Inflammatory macrophage treated with lipopolysaccharide for 1 hour (primary cell): Measurements from ENCODE around the gene RAB3GAP1.

Source experiments
- DNase-seq, 2 donors: peaks; one replicate each; pipeline ENCODE4 v3.0.0-alpha.2; 2020 to 2022

The RAB3GAP1 gene

GRCh38 chr2:135164431-135164830 lies 112.3 kb downstream of the RAB3GAP1 start:
- no peak for DNase-seq

DNA sequence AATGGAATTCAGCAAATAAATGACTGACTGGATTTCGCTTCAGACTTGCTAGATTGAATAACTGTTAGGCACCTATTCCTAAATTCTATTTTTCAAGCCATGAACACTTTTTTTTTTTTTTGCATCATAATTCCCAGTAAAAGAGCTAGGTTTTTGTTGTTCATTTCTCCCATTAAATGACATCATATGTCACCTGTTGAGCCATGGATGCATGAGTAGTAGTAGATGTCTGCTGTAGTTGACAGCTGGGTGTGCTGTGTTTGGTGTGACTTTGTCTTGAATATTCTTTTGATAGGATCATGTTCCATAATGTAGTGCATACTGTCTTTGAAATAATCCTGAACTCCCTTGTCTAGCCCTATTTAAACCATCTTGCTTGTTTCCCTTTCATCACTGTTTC lies 115.2 kb downstream of the RAB3GAP1 start:
- no peak for DNase-seq

DNA sequence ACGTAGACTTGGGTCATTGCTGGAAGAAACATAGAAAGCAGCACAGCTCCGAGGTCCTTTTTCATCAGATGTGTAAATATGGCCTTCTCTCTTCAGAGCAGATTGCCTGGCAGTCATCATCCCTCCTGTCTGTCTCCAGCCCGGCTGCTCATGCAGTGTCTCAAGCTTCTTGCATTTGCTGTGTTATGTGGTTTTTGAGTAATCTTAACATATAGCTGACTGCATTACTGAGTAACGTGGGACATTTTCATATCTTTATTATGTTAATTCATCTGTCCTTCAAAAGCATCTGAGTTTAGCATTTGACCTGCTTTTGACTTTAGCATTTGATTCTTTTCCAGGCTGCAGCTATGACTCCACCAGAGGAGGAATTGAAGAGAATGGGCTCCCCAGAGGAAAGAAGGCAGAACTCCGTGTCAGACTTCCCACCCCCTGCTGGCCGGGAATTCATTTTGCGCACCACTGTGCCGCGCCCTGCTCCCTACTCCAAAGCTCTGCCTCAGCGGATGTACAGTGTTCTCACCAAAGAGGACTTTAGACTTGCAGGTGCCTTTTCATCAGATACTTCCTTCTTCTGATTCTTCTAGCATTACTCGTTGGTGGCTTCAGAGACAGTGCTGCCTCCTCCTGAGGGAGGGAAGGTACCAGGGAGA lies 116.2 kb downstream of the RAB3GAP1 start:
- no peak for DNase-seq

- DNase-seq: no peak
Measured at GRCh38 chr2:135169900-135170753, 118.0 kb downstream of the RAB3GAP1 start.

DNA sequence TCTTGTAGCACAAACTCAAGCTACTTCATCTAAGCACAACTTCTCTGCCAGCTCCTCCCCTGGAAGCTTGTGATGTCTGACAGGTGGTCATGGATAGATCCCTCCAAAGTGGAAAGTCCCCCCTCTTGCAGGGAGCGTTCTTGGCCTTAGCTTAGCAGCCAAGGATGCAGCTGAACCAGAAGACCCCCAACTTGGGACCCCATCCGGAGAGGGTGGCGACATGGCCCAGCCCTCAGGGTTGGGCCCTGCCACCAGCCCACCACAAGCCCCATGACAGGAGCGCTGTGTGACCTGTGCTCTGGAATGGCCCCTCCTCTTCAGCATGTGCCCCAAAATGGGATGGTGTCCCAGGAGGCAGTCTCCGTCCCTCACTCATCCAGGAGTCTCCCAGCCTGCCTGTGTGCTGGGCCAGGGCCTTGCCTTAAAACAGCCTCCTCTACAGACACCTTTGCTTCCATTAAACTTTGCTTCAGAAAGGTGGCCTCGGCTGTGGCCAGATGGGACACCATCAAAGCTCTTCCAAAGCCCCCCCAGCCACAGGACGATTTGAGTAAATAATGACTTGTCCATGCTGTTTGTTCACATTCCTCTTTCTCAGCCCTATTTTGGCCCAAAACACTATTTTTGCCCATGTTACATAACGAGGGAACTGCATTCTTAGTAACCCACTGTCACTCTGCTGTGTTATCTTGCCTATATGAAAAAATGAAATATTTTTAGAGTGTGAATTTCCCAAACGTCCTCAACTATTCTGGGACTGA lies 122.1 kb downstream of the RAB3GAP1 start:
- DNase-seq: no peak

DNA sequence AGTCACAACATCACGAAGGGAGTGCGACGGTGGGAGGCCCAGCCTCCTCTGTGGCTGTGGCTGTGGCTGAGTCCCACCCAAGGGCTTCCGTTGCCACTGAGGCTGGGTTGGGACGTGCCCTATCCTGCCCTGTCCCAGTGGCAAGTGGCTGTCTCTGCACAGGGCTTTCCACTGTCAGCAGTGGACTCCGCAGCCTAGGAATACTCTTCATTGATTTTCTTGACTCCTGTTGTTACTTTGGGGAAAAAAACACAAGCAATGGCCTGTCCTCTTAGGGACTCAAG lies 122.7 kb downstream of the RAB3GAP1 start:
- no peak for DNase-seq

DNA sequence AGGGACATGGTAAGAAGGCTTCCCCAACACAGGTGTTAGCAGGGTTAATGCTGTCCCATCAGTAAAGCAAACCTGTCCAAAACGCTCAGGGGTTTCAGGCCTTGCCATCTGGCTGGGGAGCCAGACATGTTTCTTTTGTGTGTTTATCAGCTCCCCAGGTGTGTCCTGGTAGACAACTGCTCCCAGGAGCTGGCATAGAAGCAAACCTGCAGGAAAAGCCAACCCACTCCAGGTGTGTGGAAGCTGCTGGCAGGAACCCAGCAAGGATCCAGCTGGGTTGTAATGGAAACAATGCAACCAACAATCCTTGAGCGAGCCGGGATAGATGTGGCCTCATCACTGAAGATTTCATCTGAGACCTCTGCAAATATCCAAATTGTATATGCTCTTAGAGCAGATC lies 123.1 kb downstream of the RAB3GAP1 start:
- DNase-seq: no peak

DNA sequence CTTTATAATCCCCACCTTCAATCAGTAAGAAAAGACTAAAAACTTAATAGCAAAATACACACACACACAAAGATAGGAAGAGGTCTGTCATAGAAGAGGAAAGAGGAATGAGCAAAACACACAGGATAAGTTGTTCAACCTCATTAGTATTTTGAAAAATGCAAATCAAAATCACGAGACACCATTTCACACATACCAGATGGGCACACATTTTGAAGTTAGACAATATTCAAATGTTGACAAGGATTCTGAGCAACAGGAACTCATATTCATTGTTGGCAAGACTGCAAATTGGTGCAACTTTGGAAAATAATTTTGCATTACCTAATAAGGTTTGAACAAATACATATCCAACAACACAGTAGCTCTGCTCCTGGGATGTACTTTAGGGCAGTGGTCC lies 127.6 kb downstream of the RAB3GAP1 start:
- DNase-seq: no peak

- DNase-seq: no peak
Measured at GRCh38 chr2:135182190-135182589, 130.1 kb downstream of the RAB3GAP1 start.

- no peak for DNase-seq
Measured at GRCh38 chr2:135182601-135183000, 130.5 kb downstream of the RAB3GAP1 start.

GRCh38 chr2:135183822-135184221 lies 131.7 kb downstream of the RAB3GAP1 start:
- no peak for DNase-seq

DNA sequence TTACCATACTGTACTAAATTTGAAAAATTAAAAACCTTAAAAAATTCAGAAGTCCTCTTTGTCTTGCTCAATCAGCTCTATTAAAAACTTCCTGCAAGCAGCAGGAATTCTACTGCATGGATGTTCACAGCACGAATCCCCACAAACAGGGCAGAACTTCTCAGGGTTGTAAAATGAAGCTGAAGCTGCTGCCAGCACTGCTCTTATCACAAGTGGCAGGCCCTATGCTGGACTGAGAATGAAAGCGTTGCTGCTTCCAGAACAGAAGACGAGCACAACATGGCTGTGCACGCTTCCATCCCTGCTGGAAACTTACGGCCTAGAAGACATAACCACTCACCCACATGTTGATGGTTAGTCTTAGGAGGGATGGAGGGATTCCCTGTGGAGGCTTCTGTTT lies 134.0 kb downstream of the RAB3GAP1 start:
- no peak for DNase-seq

DNA sequence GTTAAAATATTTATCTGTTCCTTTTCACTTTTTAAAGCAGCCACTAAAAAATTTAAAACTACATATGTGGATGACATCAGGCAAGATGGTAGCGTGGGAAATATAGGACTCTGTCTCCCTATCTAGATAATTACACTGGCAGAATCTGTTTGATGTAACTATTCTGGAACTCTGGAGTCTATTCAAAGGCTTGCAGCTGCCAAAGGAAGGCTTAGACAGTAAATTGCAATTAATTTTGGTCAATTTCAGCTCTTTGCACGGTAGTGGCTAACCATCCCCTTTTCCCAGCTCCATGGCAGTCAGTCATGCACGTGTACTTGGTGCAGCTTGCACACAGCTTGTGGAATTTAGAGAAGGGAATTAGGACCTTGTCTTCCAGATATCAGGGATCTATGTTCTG lies 135.2 kb downstream of the RAB3GAP1 start:
- no peak for DNase-seq

DNA sequence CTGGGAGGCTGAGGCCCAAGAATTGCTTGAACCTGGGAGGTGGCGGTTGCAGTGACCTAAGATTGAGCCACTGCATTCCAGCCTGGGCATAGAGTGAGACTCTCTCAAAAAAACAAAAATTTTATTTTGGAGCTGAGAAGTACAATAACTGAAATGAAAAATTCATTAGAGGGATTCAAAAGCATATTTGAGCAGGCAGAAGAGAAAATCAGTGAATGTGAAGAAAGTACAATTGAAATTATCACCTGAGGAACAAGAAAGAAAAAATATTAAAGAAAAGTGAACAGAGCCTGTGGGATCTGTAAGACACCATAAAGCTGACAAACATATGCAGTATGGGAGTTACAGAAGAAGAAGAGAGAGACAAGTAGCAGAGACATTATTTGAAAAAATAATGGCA lies 137.1 kb downstream of the RAB3GAP1 start:
- no peak for DNase-seq

DNA sequence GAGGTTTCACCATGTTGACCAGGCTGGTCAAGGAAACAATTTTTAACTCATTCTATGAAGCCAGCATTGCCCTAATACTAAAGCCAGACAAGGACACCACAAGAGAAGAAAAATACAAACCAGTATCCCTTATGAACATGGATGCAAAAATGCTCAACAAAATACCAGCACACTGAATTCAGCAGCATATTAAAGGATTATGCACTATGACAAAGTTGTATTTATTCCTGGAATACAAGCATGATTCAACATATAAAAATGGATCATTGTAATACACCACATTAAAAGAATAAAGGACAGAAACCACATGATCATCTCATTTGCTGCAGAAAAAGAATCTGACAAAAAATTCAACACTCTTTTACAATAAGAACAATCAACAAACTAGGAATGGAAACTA lies 138.7 kb downstream of the RAB3GAP1 start:
- no peak for DNase-seq

GRCh38 chr2:135198481-135198880 lies 146.4 kb downstream of the RAB3GAP1 start:
- DNase-seq: no peak

DNA sequence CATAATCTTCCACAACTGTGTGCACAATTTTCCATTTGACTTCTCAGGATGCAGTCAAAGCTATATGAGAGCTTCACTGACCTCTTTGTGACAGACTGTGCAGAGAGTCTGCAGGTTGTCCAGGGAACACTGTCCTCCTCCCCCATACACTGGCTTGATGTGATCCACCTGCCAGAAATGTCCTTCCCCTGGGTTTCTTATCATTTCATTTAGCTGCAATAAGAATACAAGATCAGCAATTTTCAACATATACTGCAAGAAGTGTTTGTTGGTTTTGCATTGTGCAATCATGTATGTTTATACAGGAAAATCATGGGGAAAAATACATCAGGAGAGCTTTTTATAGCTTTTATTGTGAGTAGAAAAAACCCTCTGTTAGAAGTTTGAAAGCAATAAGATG lies 150.7 kb downstream of the RAB3GAP1 start:
- DNase-seq: no peak

DNA sequence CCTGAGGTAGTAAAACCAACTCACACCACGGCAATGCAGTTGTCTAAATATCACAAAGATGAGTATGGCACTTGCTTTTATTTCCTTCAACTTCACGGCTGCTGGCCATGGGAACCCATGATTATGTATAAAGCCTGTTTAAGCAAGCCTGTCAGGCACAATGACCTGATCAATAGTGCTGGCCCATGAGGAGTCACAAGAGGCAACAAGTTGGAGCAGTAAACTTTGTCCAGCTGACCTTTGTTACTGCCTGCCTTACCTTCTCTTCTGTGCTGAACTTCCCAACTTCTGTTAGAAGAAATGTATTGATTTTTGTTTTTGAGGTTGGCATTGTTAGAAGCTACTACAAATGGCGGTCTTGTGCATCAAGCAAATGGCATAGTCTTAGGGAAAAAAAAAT lies 151.9 kb downstream of the RAB3GAP1 start:
- no peak for DNase-seq

DNA sequence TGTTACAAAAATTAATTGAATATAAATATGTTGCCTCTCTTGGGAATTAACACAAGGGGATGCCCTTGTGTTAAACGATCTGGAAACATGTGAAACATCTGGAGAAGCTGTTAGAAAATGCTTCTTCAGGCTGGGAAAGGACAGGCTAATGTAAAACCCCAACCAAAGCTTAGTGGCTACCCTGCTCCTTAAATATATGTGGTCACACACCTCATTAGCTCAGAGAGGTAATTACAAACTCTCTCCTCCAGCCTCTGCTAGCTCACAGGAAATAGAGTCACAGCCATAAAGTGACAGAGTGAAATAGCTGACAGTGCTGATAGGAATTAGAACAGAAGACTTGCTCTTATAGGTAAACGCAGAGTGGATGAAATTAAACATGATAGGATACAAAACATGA lies 155.9 kb downstream of the RAB3GAP1 start:
- DNase-seq: no peak

GRCh38 chr2:135212757-135213156 lies 160.7 kb downstream of the RAB3GAP1 start:
- DNase-seq: no peak

DNA sequence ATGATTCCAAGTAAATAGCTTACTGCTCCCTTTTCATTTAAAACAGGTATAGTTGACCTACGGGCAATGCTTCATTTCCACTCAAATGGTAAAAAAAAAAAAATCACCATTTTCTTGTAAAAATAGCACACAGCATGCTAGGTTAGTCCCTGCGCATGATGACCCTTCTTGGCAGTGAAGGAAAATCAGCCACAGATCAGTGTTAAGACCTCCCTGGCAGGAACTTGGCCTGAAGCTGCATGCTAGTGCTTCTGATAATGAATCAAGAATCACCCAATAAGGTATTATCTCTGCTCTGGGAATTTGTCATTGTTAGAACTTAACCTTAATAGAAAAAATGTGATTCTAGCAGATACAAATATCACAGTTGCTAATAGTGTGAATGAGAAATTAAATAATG lies 166.3 kb downstream of the RAB3GAP1 start:
- DNase-seq: no peak

DNA sequence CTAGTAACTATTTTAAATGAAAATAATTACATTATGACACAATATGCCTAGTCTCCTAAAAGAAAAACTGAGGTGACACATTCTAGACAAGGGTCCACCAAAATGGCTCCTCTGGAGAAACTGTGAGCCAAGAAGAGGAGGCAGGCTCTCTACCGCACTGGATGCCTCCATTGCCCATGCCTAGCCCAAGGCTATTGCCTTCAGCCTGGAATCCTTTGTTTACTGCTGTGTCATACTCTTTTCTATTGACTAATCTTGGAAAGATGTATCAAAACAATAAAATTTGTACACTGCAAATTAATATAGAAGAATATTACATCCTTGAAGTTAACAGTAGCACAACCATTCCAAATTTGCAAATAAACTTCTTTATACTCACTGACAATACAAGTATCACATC lies 167.1 kb downstream of the RAB3GAP1 start:
- no peak for DNase-seq
